Inferior parietal cortex (tissue), 1 donor: ENCODE data around the gene GNAI2.

Experiments
- DNase-seq: peaks from one replicate; pipeline ENCODE4 v3.0.0-alpha.2; 2016; ENCODE audit errors: extremely low spot score

Gene GNAI2

DNA sequence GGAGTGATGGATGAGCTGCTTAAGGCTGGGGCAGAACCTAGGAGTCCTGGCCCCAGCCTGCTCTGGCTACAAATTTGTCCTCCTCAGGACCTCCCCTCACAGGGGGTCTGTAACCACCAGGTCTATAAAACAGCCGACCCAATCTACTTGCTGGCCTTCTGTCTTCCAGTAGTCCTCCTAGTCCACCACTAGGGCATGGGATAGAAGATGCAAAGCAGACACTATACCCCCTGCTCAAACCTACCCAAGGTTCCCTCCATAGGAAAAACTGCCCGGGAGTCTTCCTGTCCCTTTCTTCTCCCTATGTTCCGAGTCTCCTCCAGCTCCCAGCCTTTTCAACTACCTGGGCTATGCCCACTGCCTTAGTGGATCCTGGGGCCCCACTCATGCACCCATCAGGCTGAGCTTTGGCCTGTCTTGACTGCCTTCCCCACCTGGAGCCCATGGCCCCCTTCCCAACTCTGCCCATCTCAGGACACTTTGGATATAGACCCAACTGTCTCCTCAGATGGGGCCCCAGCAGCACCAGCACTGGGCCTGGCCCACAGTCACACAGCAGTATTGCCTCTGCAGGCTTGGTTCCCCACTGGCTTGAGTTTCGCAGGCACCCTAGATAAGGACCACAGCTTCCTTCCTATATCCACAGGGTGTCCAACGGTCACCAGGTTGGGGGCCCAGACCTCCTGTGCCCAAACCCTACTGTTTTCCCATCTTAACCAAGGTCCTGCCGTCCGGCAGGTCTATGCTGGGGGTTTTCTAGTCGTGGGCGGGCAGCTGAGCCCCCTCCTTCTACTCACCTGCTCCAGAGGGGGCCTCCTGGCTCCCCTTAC, 62.1 kb downstream of the GNAI2 start:
- no peak for DNase-seq

- peak; percentile 96 for DNase-seq
These were observed 63.0 kb downstream of the GNAI2 start, which contains the start of the genes HYAL3 and NAA80 for GRCh38 chr3:50298836-50299637. HYAL3 (minus strand) TSS chr3:50299405; CDS start chr3:50295602, 3,803 bp downstream. NAA80 (minus strand) TSS chr3:50299405; CDS start chr3:50297463, 1,942 bp downstream.

GRCh38 chr3:50299638-50299928, 63.6 kb downstream of the GNAI2 start:
- DNase-seq: no peak

- DNase-seq: peak; percentile 73
These were observed 64.1 kb downstream of the GNAI2 start for GRCh38 chr3:50299929-50300680.

- no peak for DNase-seq
These were observed 64.8 kb downstream of the GNAI2 start for GRCh38 chr3:50300681-50301254.

DNA sequence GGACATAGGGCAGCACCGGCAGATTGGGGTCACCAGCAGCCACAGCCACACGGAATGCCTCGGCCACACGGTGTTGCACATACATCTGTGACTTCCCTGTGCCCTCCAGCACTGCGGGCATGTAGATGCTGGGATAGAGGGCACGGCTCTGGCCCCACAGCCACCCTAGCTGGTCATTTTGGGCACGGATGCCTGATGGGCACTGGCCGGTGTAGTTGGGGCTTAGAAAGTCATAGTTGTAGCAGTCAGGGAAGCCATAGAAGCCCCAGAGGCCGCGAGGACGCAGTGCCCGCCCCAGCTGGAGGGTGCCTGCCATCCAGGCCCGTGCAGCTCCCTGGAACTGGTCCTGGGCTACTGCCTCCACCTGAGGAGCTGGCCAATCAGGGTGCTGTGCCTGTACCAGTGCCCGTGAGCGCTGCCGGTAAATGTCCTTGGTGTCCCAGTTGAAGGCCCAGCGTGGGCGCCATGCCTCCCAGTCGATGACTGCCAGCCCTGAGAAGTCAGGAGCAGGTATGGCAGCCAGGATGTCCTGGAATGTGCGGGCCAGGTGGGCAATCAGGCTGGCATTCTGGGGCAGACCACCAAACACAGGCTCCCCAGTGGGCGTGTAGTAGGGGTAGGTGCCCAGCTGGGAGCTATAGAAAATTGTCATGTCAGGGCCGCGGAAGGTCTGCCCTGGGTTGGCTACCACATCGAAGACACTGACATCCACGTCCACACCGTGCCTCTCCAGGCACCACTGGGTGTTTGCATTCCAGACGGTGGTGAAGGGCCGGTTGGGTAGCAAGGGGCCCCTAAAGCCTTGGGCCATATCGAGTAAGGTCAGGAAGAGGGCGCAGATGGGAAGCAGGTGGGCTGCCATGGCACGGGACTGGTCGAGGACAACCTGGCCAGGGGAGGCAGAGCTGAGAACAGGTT, 66.3 kb downstream of the GNAI2 start:
- no peak for DNase-seq

GRCh38 chr3:50303013-50303815, 67.2 kb downstream of the GNAI2 start, which contains the start of gene HYAL1:
HYAL1 (minus strand) TSS chr3:50303574; CDS start chr3:50302956, 618 bp downstream.
- no peak for DNase-seq

- DNase-seq: no peak
These were observed 68.6 kb downstream of the GNAI2 start for GRCh38 chr3:50304601-50305000.
